Activated CD4-positive, alpha-beta T cell treated with anti-CD3 and anti-CD28 coated beads, Interleukin-10, Interleukin-2, amounts not matched to agents 100 ng/mL and 50 ng/mL, durations not matched to agents 16 hours and 8 hours (primary cell): ENCODE results near the gene HGD.

Experiments used
- DNase-seq: peaks from one replicate; pipeline ENCODE4 v3.0.0-alpha.2; 2020

HGD gene

GRCh38 chr3:120682095-120682681 is at the start of gene HGD:
Gene HGD (minus strand): TSS chr3:120682239. CDS start chr3:120682111, 128 bp downstream.
- no peak for DNase-seq

GRCh38 chr3:120730576-120731542 is 48.8 kb upstream of the HGD start:
- no peak for DNase-seq

- no peak for DNase-seq
Observed at GRCh38 chr3:120726791-120727190, 44.8 kb upstream of the HGD start.

- peak; percentile 37 for DNase-seq
Observed at GRCh38 chr3:120719167-120719834, 37.3 kb upstream of the HGD start.

- DNase-seq = no peak
Observed at GRCh38 chr3:120713262-120713661, 31.2 kb upstream of the HGD start.

GRCh38 chr3:120710369-120710768 is 28.3 kb upstream of the HGD start:
- DNase-seq = no peak

- no peak for DNase-seq
Observed at GRCh38 chr3:120708408-120708807, 26.4 kb upstream of the HGD start.

- DNase-seq = no peak
Observed at GRCh38 chr3:120706950-120707349, 24.9 kb upstream of the HGD start.

- DNase-seq = no peak
Observed at GRCh38 chr3:120705884-120706582, 24.0 kb upstream of the HGD start.

GRCh38 chr3:120699333-120699732 is 17.3 kb upstream of the HGD start:
- DNase-seq = no peak

GRCh38 chr3:120693439-120694171 is 11.6 kb upstream of the HGD start:
- no peak for DNase-seq

GRCh38 chr3:120689395-120689794 is 7.4 kb upstream of the HGD start:
- DNase-seq = no peak

- DNase-seq = no peak
Observed at GRCh38 chr3:120688121-120688520, 6.1 kb upstream of the HGD start.

- DNase-seq = no peak
Observed at GRCh38 chr3:120685411-120685810, 3.4 kb upstream of the HGD start.

GRCh38 chr3:120684896-120685295 is 2.9 kb upstream of the HGD start:
- no peak for DNase-seq

- DNase-seq = no peak
Observed at GRCh38 chr3:120683671-120684301, 1.7 kb upstream of the HGD start.

- no peak for DNase-seq
Observed at GRCh38 chr3:120683213-120683612, 1.2 kb upstream of the HGD start.

GRCh38 chr3:120681506-120682038 is 467 bp downstream of the HGD start:
- no peak for DNase-seq

GRCh38 chr3:120681018-120681417 is 1.0 kb downstream of the HGD start:
- DNase-seq = no peak

GRCh38 chr3:120680193-120680894 is 1.7 kb downstream of the HGD start:
- DNase-seq = no peak

- no peak for DNase-seq
Observed at GRCh38 chr3:120678984-120679383, 3.1 kb downstream of the HGD start.
